HG03354 (cell line): Measurements from ENCODE around the gene TOX2.
A peak's percentile ranks its signal among the peaks of the same experiment; 100 is the strongest.

Experiments
- ATAC-seq: cut with Tn5 transposase; IDR thresholded peaks from one replicate; pipeline ENCODE4 v1.9.1; 2021; ENCODE audit warnings: mild to moderate bottlenecking; ENCODE audit not compliant: unreplicated experiment, poor library complexity, severe bottlenecking

Gene TOX2

DNA sequence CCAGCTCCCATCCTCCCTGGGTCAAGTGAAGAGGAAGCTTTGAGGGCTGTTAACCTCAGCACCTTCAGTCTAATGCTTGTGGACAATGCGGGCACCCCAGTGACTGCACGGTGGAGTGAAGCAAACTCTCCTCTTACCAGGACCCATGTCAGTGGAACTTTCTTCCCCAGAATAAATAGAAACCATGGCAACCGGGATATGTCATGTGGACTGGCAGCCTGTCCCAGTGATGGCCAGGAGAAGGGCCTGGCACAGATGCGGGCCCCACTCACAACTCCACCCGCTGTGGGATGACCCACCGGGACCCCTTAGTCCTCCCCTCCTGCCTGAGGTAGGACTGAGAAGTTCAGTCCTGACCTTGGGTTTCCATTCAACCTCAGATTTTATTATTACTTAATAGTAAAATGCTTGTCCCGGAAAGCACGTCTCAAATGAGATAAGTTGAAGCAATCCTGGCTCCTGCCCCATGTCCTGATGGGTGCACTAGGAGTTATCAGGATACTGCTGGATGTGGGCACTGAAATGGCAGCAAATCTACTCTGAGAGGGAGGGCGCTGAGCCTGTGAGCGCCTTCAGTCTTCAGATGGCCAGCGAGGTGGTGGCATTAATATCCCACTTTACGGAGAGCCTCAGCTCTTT is 23.5 kb downstream of the TOX2 start:
- no peak for ATAC-seq

- no peak for ATAC-seq
Measured at GRCh38 chr20:43938932-43939761, 24.5 kb downstream of the TOX2 start.

DNA sequence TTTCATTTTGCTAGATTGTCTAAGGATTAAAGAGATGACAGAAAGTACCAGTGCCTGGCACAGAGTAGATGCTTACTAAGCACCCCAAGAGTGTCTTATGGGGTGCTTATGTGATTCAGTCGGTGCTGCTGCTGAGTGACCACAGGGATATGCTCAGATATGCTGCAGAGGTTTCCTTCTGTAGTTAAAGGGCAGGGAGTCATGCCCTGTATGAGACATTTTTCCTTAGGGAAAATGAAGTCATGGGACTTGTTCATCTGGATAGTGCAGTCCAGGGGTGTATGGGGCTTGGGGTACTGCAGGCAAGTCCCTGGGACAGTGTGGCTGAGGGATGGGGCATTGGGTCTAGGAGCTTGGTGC is 25.1 kb downstream of the TOX2 start:
- ATAC-seq = no peak

- ATAC-seq = no peak
Measured at GRCh38 chr20:43940518-43941225, 26.0 kb downstream of the TOX2 start.

GRCh38 chr20:43941476-43942200 is 27.0 kb downstream of the TOX2 start:
- peak; percentile 39 for ATAC-seq

DNA sequence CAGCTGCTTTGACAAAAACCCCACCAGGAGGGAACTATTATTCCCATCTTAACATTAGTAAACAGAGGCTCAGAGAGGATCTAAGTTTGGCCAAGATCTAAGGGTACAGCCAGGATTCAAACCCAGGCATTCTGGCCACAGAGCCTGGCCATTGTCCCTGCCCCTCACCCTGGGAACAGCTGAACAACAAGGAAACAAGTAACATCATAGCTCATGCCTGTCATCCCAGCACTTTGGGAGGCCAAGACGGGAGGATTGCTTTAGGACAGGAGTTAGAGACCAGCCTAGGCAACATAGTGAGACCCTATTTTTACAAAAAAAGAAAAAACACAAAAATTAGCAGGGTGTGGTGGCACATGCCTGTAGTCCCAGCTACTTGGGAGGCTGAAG is 27.5 kb downstream of the TOX2 start:
- peak; percentile 21 for ATAC-seq

DNA sequence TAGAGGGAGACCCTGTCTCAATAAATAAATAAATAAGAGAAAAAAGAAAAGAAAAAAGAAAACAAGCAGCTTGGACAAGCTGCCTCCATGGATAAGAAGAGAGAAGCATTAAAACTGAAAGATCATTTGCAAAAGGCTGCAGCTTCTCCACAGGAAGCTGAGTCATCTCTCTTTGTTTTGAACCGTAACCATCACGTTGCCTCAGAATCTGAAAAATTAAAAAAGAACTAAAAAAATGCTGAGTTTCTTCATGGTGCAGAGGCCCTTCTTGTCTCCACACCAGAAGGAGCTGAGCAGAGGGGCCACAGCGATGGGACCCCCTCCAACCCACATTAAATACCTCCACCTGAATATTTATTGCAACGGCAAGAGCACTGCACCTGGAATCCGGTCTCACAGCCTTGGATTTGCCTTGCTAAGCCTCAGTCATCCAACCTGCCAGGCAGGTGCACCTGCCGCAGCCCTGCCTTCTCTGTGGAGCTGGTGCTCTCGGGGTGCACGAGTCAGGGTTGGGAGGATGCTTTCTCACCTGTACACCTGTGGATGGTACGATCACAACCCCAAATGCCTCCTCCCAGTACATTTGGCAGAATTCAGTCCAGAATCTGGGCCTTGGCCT is 28.1 kb downstream of the TOX2 start:
- ATAC-seq = peak; percentile 75

- no peak for ATAC-seq
Measured at GRCh38 chr20:43943725-43944124, 29.1 kb downstream of the TOX2 start.

DNA sequence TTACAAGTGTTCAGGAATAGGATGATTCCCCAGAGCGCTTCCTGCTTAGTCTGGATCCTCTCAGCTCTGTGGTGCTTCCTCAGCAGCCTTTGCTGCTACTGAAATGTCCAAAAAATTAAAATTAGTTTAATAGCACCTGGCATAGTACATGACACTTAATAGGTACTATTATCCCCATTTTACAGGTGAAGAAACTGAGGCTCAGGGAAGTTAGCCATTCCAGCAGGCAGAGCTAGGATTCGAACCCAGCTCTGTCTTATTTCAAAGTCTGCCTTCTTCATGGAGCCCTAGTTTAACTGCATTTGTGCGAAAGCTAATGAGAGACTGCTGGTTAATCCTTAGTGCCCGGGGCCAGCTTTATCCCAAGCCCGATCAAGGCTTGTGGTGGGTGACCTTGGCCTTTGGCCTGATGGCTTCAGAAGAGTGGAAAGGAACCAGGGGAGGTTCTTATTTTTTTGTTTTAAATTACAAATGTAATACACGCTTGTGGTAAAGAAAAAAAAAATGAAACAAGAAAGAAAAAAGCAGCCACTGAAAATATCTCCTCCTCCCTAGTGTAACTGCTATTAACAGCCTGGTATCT is 30.1 kb downstream of the TOX2 start:
- ATAC-seq = no peak

GRCh38 chr20:43945391-43946205 is 30.9 kb downstream of the TOX2 start:
- no peak for ATAC-seq

GRCh38 chr20:43946206-43946491 is 31.5 kb downstream of the TOX2 start:
- ATAC-seq = no peak

- ATAC-seq = no peak
Measured at GRCh38 chr20:43946659-43947315, 32.1 kb downstream of the TOX2 start.

GRCh38 chr20:43947316-43947710 is 32.7 kb downstream of the TOX2 start:
- no peak for ATAC-seq

DNA sequence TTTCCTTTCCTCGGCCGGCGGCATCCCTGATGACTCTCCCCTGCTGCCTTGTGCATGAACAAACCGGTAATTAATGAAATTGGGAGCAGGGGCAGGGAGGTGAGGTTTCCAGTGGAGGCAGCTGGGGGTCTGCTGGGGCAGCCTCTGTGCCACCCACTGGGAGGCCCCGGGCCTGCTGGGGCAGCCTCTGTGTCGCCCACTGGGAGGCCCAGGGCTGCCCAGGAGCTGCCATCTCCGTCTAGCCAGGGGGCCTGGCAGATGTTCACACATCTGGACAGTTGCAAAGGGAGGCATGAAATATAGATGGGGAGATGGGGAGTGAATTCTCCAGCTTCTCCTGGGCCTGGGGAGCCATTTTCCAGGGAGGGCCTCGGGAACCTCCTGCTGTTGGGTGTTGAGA is 33.8 kb downstream of the TOX2 start:
- no peak for ATAC-seq

GRCh38 chr20:43949248-43949647 is 34.6 kb downstream of the TOX2 start:
- no peak for ATAC-seq

DNA sequence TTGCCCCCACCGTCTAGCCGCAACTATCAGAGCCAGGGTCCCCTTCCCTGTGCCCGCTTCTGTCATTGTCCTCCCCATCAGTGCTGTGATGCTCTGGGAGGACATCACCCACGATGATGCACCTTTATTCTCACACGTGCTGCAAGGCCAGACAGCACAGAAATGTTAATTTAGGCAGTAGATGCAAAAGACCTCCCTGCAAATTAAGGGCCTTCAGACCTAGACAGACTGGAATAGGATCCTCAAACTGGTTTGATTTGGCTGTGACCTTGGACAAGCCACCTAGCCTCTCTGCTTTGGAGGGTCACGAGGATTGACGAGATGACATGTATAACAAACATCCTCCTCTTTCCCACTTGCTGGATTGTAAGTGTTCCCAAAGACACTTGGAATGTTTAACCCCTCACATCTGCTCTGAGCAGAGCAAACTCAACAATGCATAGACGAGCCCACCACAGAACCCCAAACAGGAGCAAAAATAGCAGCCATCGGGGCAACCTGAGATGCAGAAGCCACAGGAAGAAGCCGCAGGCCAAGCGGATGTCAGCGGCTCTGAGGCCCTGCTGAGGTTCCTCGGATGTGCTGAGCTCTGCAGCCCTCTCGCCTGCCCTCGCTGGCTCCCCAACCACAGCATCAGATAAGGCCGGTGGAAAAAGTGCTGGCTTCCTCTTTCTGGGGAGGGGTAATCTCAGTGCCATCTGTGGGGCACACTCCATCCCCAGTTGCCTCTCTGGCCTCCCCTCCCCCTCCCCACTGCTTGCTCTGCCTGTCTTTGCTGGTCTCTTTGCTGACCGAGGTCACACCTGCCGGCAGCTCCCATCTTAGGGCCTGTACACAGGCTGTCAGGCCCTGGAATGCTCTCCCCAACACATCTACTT is 35.3 kb downstream of the TOX2 start:
- ATAC-seq = peak; percentile 77

DNA sequence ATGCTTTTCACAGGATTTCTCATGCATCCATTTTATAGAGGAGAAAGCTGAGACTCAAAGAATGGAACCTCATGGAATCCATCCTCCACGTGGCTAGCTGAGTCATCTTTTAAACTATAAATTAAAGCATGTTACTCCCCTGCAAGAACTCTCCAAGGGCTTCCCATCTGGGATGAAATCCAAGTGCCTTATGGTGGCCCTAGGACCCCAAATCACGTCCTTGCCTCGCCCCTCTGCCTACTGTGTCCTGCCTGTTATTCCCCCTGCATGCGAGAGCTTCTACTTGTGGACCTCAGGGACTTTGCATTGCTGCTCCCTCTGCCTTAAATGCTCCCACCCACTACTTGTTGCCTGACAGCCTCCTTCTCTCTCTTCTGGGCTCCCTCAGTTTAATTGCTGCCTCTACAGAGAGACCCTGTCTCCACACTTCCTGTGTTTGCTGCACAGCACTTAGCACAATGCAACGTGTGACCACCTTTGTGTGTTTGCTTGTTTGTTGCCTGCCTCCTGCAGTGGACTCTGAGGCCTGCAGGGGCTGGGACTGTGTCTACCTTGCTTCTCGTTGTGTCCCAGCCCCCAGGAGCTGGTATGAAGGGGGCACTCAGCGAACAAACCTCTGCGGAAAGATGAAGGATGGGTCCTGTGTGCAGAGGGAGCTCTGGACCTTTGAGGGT is 39.4 kb downstream of the TOX2 start:
- no peak for ATAC-seq
